ENCODE results near the gene C19orf73.
A peak's percentile ranks its signal among the peaks of the same experiment; 100 is the strongest.

The C19orf73 gene

DNA sequence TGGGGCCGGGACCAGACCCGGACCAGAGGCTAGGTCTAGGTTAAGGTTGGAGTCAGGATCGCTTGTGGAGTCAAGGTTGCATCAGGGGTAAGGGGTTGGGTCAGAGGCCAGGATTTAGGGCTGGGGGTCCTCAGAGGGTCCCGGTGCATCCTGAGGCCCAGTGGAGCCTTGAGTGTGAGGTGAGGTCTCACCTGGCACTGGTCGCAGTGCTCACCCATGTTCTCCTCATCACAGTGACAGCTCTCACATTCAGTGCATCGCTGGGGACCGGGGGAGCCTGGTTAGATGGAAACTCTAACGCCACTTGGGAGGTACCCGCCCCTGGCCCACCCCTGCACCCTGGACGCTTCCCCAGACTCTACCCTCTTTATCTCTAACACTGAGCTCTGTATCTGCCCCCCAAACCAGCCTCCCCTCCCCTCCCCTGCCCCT, 33.2 kb upstream of the C19orf73 start:
- H2AFZ ChIP-seq (ENCODE audit: low read length): no peak overlapping the region

GRCh38 chr19:49151267-49152118, 32.5 kb upstream of the C19orf73 start:
- Histone ChIP-seq H3K4me3 (ENCODE audit: low read length, poor library complexity, severe bottlenecking) (no peak overlapping the region), H3K9me3 (ENCODE audit: insufficient read depth, low read depth, low read length) (no peaks in the 10 kb centered on the region), H4K20me1 (ENCODE audit: insufficient read depth, low read length, poor library complexity, severe bottlenecking) (no peaks in the 10 kb centered on the region), H3K4me1 (ENCODE audit: insufficient read depth, low read length, poor library complexity, severe bottlenecking) (peaks cover 15% of the 10 kb centered on the region), H3K79me2 (ENCODE audit: insufficient read depth, low read length) (no peaks in the 10 kb centered on the region), H3F3A (ENCODE audit: low read depth) (no peaks in the 10 kb centered on the region), H3K4me2 (ENCODE audit: low read depth, low read length, poor library complexity, severe bottlenecking) (peak overlapping the region; percentile 90), H3K36me3 (ENCODE audit: insufficient read depth, low read length) (no peaks in the 10 kb centered on the region), H2AFZ (ENCODE audit: low read length) (no peak overlapping the region), H3K27me3 (ENCODE audit: insufficient read depth, low read length, poor library complexity, severe bottlenecking) (no peaks in the 10 kb centered on the region), H3K9me2 (replicated peaks; ENCODE audit: low read depth, low read length) (no peaks in the 10 kb centered on the region), H3K9ac (ENCODE audit: low read depth, low read length, poor library complexity, severe bottlenecking) (no peak overlapping the region)
- no peak for TF ChIP-seq EZH2phosphoT487 (IDR thresholded peaks at IDR 0.05; ENCODE audit: borderline replicate concordance)
- TF ChIP-seq, protein P1, sequence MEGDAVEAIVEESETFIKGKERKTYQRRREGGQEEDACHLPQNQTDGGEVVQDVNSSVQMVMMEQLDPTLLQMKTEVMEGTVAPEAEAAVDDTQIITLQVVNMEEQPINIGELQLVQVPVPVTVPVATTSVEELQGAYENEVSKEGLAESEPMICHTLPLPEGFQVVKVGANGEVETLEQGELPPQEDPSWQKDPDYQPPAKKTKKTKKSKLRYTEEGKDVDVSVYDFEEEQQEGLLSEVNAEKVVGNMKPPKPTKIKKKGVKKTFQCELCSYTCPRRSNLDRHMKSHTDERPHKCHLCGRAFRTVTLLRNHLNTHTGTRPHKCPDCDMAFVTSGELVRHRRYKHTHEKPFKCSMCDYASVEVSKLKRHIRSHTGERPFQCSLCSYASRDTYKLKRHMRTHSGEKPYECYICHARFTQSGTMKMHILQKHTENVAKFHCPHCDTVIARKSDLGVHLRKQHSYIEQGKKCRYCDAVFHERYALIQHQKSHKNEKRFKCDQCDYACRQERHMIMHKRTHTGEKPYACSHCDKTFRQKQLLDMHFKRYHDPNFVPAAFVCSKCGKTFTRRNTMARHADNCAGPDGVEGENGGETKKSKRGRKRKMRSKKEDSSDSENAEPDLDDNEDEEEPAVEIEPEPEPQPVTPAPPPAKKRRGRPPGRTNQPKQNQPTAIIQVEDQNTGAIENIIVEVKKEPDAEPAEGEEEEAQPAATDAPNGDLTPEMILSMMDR (conservative IDR thresholded peaks at IDR 0.05; ENCODE audit: low read length): no peak

More for the DNA sequence above, 33.2 kb upstream of the C19orf73 start:
- no peaks in the 10 kb centered on the region for H3F3A ChIP-seq (ENCODE audit: low read depth)
- no peaks in the 10 kb centered on the region for H4K20me1 ChIP-seq (ENCODE audit: insufficient read depth, low read length, poor library complexity, severe bottlenecking)
- H3K9me3 ChIP-seq (ENCODE audit: insufficient read depth, low read depth, low read length): no peaks in the 10 kb centered on the region
- no peak overlapping the region for H3K9ac ChIP-seq (ENCODE audit: low read depth, low read length, poor library complexity, severe bottlenecking)
- H3K4me3 ChIP-seq (ENCODE audit: low read length, poor library complexity, severe bottlenecking): no peak overlapping the region
- no peaks in the 10 kb centered on the region for H3K9me2 ChIP-seq (replicated peaks; ENCODE audit: low read depth, low read length)
- TF ChIP-seq, protein P1 (conservative IDR thresholded peaks at IDR 0.05; ENCODE audit: low read length): no peak
- TF ChIP-seq EZH2phosphoT487 (IDR thresholded peaks at IDR 0.05; ENCODE audit: borderline replicate concordance): no peak
- H3K27me3 ChIP-seq (ENCODE audit: insufficient read depth, low read length, poor library complexity, severe bottlenecking): no peaks in the 10 kb centered on the region
- H3K36me3 ChIP-seq (ENCODE audit: insufficient read depth, low read length): no peaks in the 10 kb centered on the region
- no peak overlapping the region for H3K4me2 ChIP-seq (ENCODE audit: low read depth, low read length, poor library complexity, severe bottlenecking)
- H3K4me1 ChIP-seq (ENCODE audit: insufficient read depth, low read length, poor library complexity, severe bottlenecking): peaks cover 15% of the 10 kb centered on the region
- H3K79me2 ChIP-seq (ENCODE audit: insufficient read depth, low read length): no peaks in the 10 kb centered on the region

DNA sequence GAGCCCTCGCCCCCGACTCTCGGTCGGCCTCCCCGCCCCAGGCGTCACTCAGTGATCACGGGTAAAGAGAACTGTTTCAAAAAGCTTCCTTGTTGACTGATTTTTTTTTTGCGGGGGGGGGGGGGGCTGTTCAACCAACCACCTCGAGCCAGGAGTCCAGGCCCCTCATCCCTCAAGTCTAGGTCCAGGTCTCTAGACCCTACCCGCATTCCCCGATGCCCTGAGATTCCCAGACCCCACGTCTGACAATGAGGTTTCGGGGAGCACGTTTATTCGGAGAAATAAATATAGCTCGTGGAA, 32.0 kb upstream of the C19orf73 start:
- no peaks in the 10 kb centered on the region for H3K36me3 ChIP-seq (ENCODE audit: insufficient read depth, low read length)
- peak overlapping the region; percentile 84 for H3K4me3 ChIP-seq (ENCODE audit: low read length, poor library complexity, severe bottlenecking)
- H3K9me3 ChIP-seq (ENCODE audit: insufficient read depth, low read depth, low read length): no peaks in the 10 kb centered on the region
- H3K4me1 ChIP-seq (ENCODE audit: insufficient read depth, low read length, poor library complexity, severe bottlenecking): peaks cover 15% of the 10 kb centered on the region
- H3K27me3 ChIP-seq (ENCODE audit: insufficient read depth, low read length, poor library complexity, severe bottlenecking): no peaks in the 10 kb centered on the region
- no peaks in the 10 kb centered on the region for H3F3A ChIP-seq (ENCODE audit: low read depth)
- peak overlapping the region; percentile 92 for H2AFZ ChIP-seq (ENCODE audit: low read length)
- no peaks in the 10 kb centered on the region for H3K9me2 ChIP-seq (replicated peaks; ENCODE audit: low read depth, low read length)
- H3K79me2 ChIP-seq (ENCODE audit: insufficient read depth, low read length): no peaks in the 10 kb centered on the region
- H4K20me1 ChIP-seq (ENCODE audit: insufficient read depth, low read length, poor library complexity, severe bottlenecking): no peaks in the 10 kb centered on the region
- H3K4me2 ChIP-seq (ENCODE audit: low read depth, low read length, poor library complexity, severe bottlenecking): peak overlapping the region; percentile 90
- TF ChIP-seq, protein P1 (conservative IDR thresholded peaks at IDR 0.05; ENCODE audit: low read length): no peak
- TF ChIP-seq EZH2phosphoT487 (IDR thresholded peaks at IDR 0.05; ENCODE audit: borderline replicate concordance): no peak
- peak overlapping the region; percentile 83 for H3K9ac ChIP-seq (ENCODE audit: low read depth, low read length, poor library complexity, severe bottlenecking)

Measured in Loucy (cell line).